Cardiac muscle cell (in vitro differentiated cells and primary cell): ENCODE results near the gene NBPF1. TPM values are rescaled to one million over a fixed set of nuclear protein-coding genes. Genes with fewer than 3 reads are reported as not detected.
"Not testable (repeated sequence)": the region's sequence is repeated elsewhere in the genome, so short reads cannot be mapped to it uniquely, and the experiment has no call there.

Experiments used
- DNase-seq, 2 donors: peaks; one replicate each; pipeline versions ENCODE4 v3.0.0 to v3.0.0-alpha.2; 2010 to 2017; ENCODE audit warnings: low read depth in 1 of 2, low spot score in 1 of 2
- H3K27ac ChIP-seq: fragments of 200-600 bp; sonication (generic); 2 replicates; pipeline ENCODE4 v1.5.1; 2016
- H3K27me3 ChIP-seq: fragments of 200-600 bp; sonication (generic); 2 replicates; pipeline ENCODE4 v1.6.0; 2016; ENCODE audit warnings: control low read depth
- H3K36me3 ChIP-seq: fragments of 200-600 bp; sonication (generic); 2 replicates; pipeline ENCODE4 v1.5.1; 2016; ENCODE audit warnings: control low read depth
- H3K4me1 ChIP-seq: fragments of 200-600 bp; sonication (generic); 2 replicates; pipeline ENCODE4 v1.8.1; 2017; ENCODE audit warnings: low read depth, mild to moderate bottlenecking, mixed run types
- H3K4me3 ChIP-seq: fragments of 200-600 bp; sonication (generic); 2 replicates; pipeline ENCODE4 v1.5.1; 2016; ENCODE audit warnings: mild to moderate bottlenecking
- H3K9me3 ChIP-seq: fragments of 200-600 bp; sonication (generic); 2 replicates; pipeline ENCODE4 v1.5.1; 2017; ENCODE audit warnings: low read depth, mild to moderate bottlenecking, control low read depth
- polyA plus RNA-seq: library from polyadenylated mRNA; unstranded; fragments of >200 nt; fragmentation: Nextera tagmentation; extraction: Ambion mirVana; gene quantifications from 2 replicates; pipeline ENCODE4 v1.2.1, GENCODE V29; 2016
- total RNA-seq: library from RNA; depleted of rRNA; stranded (reverse); fragments of >200 nt; gene quantifications from 2 replicates; pipeline ENCODE4 v1.2.3, GENCODE V29; 2016
- TF ChIP-seq, protein P1 (sequence below): IDR thresholded peaks from 2 replicates; pipeline ENCODE4 v1.5.1; 2012; ENCODE audit warnings: low read depth, mild to moderate bottlenecking, low read length

NBPF1 gene
- total and polyA plus RNA-seq, 2 experiments from 2014 or later = 42.8 to 57.6 TPM

DNA sequence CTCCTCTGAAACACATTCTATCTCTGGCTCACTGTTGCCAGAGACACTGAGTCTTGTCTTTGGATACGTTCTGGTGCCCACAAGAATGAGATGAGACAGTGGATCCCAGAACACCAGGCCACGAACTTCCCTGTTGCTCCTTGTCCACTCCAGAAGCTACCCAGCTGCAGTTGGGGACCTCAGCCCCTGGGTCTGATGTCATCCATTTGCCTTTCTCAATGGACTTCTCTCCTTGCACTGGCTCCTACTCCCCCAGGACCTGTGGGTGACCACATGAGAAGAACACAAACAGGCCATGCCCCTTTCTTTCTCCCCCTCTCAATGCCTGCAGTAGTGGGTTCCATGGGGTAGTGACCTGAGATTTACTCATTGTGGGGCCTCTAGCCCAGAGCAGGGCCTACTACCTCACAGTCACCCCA lies 5.9 kb downstream of the NBPF1 start:
- H3K4me3 ChIP-seq = no peak overlapping the region
- H3K4me1 ChIP-seq = peaks cover 7% of the 10 kb centered on the region
- H3K36me3 ChIP-seq = peaks cover 38% of the 10 kb centered on the region
- H3K9me3 ChIP-seq = no peaks in the 10 kb centered on the region
- TF ChIP-seq, protein P1, sequence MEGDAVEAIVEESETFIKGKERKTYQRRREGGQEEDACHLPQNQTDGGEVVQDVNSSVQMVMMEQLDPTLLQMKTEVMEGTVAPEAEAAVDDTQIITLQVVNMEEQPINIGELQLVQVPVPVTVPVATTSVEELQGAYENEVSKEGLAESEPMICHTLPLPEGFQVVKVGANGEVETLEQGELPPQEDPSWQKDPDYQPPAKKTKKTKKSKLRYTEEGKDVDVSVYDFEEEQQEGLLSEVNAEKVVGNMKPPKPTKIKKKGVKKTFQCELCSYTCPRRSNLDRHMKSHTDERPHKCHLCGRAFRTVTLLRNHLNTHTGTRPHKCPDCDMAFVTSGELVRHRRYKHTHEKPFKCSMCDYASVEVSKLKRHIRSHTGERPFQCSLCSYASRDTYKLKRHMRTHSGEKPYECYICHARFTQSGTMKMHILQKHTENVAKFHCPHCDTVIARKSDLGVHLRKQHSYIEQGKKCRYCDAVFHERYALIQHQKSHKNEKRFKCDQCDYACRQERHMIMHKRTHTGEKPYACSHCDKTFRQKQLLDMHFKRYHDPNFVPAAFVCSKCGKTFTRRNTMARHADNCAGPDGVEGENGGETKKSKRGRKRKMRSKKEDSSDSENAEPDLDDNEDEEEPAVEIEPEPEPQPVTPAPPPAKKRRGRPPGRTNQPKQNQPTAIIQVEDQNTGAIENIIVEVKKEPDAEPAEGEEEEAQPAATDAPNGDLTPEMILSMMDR = no peak
- no peak for DNase-seq
- H3K27me3 ChIP-seq = no peaks in the 10 kb centered on the region
- H3K27ac ChIP-seq = no peak overlapping the region

DNA sequence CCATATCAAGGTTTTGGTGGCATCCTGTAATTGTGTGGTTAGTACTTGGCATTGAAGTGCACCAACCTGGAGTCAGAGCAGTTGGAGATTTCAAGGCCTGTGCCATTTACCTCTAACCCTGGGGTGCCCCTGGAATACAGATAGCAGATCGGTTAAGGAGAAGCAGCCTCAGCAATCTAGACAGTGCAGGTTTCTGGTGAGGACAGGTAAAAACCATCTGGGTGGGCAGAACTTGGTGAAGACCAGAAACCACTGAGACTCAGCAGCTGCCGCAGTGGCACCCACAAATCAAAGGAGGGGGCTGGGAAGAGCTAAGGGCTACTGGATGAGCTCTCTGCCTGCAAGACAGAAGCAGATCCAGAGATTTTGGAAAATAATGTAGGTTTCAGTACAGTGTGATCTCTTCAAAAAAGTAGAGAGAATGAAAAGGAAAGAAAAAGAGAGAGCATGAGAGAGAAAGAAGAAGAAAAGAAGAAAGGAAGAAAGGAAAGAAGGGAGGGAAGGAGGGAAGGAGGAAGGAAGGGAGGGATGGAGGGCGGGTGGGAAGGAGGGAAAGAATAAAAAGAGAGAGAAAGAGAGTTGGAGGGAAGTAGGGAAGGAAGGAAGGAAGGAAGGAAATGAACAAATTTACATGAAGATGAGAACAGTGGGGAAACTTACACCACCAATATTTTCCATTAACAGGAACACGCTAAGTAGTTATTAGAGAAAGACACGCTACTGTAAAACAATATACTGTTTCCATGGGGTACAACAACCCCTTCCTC lies 6.5 kb downstream of the NBPF1 start:
- H3K27me3 ChIP-seq, DNase-seq, H3K9me3 ChIP-seq, H3K4me1 ChIP-seq, H3K27ac ChIP-seq, H3K4me3 ChIP-seq: not testable (repeated sequence)
- H3K36me3 ChIP-seq = peaks cover 38% of the 10 kb centered on the region

DNA sequence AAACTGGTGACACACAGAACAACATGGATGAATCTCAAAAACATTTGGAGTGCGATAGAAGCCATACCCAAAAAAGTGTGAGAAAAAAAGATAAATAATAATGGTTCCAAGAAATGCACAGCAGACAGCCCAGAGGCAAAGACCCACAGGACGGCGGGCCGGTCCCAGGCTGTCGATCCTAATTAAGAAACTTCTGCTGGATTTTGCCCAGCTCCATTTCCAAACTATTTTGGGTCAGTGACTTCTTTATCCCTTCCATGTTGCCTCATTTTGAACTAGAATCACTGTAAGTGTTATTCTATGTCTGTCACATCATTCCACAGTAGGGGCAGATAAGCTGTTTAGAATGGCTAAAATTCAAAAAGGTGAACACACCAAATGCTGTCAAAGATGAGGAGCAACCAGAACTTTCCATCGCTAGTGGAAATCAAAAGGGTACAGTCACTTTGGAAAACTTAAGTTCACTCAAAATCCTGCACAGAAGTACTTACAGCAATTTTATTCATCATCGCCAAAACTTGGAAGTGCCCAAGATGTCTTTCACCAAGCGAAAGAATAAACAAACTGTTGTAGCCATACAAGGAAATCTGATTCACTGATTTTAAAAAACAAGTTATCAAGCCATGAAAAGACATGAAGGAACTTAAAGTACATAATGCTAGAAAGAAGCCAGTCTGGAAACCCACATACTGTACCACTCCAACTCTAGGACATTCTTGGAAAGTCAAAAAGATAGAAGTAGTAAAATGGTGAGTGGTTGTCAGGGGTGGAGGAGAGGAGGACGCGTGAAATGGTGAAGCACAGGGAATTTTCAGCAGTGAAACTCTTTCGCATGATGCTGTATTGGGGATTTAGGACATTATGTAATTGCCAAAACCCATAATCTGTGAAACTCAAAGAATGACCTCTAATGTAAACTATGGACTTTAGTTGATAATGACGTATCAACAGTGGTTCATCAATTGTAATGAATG lies 7.5 kb downstream of the NBPF1 start:
- TF ChIP-seq, protein P1 = no peak
- no peaks in the 10 kb centered on the region for H3K4me1 ChIP-seq

DNA sequence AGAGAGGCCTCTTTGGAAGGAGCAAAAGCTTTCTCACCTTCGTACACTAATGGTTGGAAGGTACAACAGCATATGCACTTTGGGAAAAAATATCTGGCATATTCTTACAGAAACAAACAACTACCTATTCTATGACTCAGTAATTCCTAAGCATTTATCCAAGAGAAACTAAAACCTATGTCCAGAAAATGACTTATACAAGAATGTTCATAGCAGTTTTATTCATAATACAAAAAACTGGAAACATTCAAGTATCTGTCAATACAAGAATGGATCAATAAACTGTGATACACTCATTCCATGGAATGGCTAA lies 8.2 kb downstream of the NBPF1 start:
- H3K4me1 ChIP-seq = no peaks in the 10 kb centered on the region
- no peak for DNase-seq
- TF ChIP-seq, protein P1 = no peak
- H3K27me3 ChIP-seq = no peaks in the 10 kb centered on the region
- peaks cover 38% of the 10 kb centered on the region for H3K36me3 ChIP-seq
- no peak overlapping the region for H3K27ac ChIP-seq
- no peaks in the 10 kb centered on the region for H3K9me3 ChIP-seq
- H3K4me3 ChIP-seq = no peak overlapping the region

More for the DNA sequence above, 7.5 kb downstream of the NBPF1 start:
- H3K9me3 ChIP-seq = no peaks in the 10 kb centered on the region
- no peak overlapping the region for H3K27ac ChIP-seq
- no peak for DNase-seq
- H3K4me3 ChIP-seq = no peak overlapping the region
- H3K36me3 ChIP-seq = peaks cover 38% of the 10 kb centered on the region
- no peaks in the 10 kb centered on the region for H3K27me3 ChIP-seq

DNA sequence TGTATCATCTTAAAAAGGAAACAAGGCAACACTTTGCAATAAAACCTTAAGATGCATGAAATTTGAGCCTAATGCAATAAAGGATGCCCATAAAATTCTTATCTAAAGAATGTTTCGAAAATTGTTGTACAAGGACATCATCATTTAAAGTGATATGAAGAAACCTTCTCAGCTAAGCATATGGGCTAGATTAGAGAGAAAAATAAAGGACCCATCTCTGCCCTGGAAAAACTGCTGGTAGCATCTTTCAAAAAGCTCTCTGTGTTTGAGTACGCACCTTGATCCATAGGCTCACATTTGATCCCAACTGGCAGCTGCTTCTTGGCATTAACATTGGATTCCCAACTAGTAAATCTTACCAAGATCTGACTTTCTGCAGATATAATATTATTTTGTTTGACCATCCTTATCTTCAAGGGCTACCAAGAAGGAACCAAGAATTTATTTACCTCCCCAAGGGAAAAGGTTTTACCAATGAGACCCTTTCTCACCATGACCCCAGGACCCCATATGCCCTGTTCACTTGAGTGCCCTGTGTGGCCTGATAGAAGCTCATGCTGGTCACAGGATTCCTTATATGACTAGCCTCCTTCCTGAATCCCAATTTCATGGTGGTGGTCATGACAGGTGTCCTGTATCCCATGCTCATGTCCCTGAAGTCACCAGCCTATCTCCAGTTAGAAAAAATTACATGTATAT lies 8.7 kb downstream of the NBPF1 start:
- not testable (repeated sequence) for H3K27ac ChIP-seq, H3K4me1 ChIP-seq, H3K9me3 ChIP-seq, H3K27me3 ChIP-seq, H3K4me3 ChIP-seq, DNase-seq
- peaks cover 38% of the 10 kb centered on the region for H3K36me3 ChIP-seq

DNA sequence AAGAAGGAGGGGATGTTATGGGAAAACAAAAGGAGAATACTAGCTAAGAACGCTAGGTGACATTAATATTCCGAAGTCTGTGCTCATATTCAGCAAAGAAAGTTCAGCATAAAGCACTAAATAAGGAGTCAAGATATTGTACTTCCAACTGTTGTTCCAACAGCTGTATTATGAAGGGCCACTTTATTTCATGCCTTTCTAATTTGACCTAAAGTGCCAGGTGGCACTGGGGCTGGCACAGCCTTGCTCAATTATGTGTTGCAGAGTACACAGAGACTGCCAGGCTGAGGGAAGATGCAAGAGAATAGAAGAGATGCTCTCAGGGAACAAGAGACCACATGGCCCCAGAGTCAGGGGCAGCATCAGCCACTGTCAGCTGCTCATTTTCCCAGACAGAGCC lies 9.7 kb downstream of the NBPF1 start:
- DNase-seq, H3K27me3 ChIP-seq, H3K4me1 ChIP-seq, H3K9me3 ChIP-seq, H3K27ac ChIP-seq, H3K4me3 ChIP-seq: not testable (repeated sequence)
- peaks cover 38% of the 10 kb centered on the region for H3K36me3 ChIP-seq

DNA sequence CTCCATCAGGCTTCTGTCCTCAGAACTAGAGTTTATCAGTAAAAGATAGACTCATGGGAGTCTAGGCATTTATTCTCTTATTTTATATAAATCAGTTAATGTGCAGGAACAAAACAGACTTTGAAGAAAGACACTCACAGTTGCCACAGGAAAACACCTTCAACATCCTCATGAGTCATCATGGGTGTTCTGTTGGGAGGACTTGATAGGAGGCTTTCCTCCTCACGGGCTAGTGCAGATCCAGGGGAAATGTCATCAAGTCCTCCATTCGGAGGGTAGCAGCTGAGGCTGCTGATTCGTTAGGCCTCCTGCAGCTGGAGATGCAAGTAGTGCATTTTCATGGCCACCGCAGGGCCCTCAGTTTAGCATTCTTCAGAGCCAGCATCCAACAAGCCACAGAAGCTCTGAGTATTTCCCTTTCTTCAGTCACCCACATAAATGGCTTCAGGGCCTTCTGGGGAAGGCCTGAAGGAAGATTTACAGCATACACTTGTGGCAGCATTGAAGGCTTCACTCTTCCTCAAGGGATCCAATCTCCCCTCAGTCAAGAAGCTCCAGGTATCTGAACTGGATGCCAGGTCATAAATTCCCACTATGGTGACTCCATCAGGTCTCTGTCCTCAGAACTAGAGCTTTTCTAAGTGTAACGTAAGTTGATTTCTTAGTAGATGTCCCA lies 10.9 kb downstream of the NBPF1 start:
- not testable (repeated sequence) for H3K4me1 ChIP-seq, DNase-seq, H3K9me3 ChIP-seq, H3K27me3 ChIP-seq, H3K4me3 ChIP-seq, H3K27ac ChIP-seq
- H3K36me3 ChIP-seq = peaks cover 26% of the 10 kb centered on the region

DNA sequence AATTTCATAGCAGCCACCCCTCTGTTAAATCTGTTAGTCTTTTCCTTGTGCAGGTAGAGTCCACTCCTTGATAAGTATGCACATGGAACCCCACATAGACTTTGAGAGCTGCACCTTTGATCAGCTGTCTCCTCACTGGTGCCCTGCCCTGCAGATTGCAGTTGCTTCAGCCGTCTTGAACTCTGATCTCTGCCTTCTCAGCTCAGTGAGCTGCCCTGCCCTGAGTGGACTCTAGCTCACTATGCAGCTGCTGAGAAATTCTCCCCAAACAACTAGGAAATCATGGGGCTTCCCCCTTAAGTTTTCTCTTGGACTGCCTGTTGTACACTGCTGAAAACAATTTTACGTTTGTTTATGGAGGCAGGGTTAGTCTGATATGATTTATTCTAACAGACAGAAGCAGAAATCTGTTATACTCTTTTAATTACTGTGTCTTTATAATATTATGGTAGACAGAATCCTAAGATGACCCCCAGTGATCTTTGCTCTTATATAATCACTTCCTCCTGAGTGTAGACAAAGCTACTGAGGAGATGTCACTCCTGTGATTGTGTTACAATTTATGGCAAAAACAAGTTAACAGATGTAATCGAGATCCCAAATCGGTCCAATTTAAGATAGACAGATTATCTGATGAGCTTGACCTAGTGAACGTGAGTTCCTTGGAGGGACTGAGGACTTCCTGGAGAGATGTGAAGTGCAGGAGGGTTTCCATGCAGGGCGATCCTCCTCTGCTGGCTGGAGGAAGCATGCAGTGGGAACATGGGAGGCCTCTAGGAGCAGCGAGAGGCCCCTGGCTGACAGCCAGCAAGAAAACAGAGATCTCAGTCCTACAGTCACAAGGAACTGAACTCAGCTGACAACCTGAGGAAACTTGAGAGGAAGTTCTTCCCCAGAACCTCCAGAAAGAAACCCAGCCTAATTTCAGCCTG lies 12.2 kb downstream of the NBPF1 start:
- not testable (repeated sequence) for H3K4me1 ChIP-seq, DNase-seq, H3K4me3 ChIP-seq, H3K9me3 ChIP-seq, H3K27ac ChIP-seq, H3K27me3 ChIP-seq
- peaks cover 16% of the 10 kb centered on the region for H3K36me3 ChIP-seq

DNA sequence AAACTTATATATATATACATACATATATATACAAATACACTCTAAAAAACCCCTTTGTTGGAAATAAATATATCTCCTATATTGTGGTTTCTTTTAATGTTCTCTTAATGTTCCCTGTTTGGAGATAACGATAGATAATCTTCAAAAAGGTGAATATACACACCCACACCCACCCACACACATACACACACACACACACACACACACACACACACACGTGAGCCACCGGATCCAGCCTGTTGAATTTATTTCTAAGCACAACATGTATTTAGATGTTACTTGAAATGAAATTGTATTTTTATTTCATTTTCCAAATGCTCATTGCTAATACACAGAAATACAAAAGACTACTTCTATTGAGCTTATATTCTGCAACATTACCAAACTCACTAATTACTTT lies 14.0 kb downstream of the NBPF1 start:
- H3K4me1 ChIP-seq, H3K27me3 ChIP-seq, H3K9me3 ChIP-seq, H3K36me3 ChIP-seq, H3K27ac ChIP-seq, H3K4me3 ChIP-seq, DNase-seq: not testable (repeated sequence)
